ENCODE data around the gene FAAP100. TPM values are rescaled to one million over a fixed set of nuclear protein-coding genes. Genes with fewer than 3 reads are reported as not detected.

The FAAP100 gene
- total RNA-seq, 1 experiment from 2014 or later: 39.4 TPM

DNA sequence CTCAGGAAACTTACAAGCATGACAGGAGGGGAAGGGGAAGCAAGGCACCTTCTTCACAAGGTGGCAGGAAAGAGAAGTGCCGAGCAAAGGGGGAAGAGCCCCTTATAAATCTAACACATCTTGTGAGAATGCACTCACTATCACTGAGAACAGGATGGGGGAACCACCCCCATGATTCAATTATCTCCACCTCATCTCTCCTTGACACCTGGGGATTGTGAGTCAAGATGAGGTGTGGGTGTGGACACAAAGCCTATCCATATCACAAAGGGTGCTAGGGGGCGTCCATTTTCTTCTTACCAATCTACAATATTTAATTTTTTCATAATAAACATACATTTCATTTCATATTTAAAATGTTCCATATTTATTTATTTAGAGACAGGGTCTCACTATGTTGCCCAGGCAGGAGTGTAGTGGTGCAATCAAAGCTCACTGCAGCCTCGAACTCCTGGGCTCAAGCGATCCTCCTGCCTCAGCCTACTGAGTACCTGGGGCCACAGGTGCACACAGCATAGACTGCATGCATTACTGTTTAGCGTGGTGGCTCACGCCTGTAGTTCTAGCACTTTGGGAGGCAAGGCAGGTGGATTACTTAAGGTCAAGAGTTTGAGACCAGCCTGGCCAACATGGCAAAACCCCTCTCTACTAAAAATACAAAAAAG is 26.5 kb upstream of the FAAP100 start:
- Mint-ChIP-seq H3K36me3 (ENCODE audit: insufficient read depth, unreplicated experiment) (peaks cover 77% of the 10 kb centered on the region), H3K4me1 (ENCODE audit: low read depth, unreplicated experiment) (peaks cover 39% of the 10 kb centered on the region), H3K27ac (ENCODE audit: unreplicated experiment) (peak overlapping the region; percentile 89), H3K9me3 (ENCODE audit: low read depth, unreplicated experiment) (no peaks in the 10 kb centered on the region), H3K27me3 (ENCODE audit: unreplicated experiment) (no peaks in the 10 kb centered on the region), H3K4me3 (ENCODE audit: low read depth, unreplicated experiment) (peak overlapping the region; percentile 58)
- BruUV-seq (replicated peaks): no TSS peak
- DNase-seq: no peak
- intact Hi-C loops (cut with micrococcal nuclease; ENCODE audit: unreplicated experiment): no loop called here
- CTCF ChIA-PET: interaction anchor here (0.5 kb wide), 1 partner anchor 36 kb away, joined by 5 read pairs; no protein-coding TSS in a partner anchor
- TF ChIP-seq, protein P1, sequence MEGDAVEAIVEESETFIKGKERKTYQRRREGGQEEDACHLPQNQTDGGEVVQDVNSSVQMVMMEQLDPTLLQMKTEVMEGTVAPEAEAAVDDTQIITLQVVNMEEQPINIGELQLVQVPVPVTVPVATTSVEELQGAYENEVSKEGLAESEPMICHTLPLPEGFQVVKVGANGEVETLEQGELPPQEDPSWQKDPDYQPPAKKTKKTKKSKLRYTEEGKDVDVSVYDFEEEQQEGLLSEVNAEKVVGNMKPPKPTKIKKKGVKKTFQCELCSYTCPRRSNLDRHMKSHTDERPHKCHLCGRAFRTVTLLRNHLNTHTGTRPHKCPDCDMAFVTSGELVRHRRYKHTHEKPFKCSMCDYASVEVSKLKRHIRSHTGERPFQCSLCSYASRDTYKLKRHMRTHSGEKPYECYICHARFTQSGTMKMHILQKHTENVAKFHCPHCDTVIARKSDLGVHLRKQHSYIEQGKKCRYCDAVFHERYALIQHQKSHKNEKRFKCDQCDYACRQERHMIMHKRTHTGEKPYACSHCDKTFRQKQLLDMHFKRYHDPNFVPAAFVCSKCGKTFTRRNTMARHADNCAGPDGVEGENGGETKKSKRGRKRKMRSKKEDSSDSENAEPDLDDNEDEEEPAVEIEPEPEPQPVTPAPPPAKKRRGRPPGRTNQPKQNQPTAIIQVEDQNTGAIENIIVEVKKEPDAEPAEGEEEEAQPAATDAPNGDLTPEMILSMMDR (IDR thresholded peaks at IDR 0.05; ENCODE audit: unreplicated experiment): no peak

DNA sequence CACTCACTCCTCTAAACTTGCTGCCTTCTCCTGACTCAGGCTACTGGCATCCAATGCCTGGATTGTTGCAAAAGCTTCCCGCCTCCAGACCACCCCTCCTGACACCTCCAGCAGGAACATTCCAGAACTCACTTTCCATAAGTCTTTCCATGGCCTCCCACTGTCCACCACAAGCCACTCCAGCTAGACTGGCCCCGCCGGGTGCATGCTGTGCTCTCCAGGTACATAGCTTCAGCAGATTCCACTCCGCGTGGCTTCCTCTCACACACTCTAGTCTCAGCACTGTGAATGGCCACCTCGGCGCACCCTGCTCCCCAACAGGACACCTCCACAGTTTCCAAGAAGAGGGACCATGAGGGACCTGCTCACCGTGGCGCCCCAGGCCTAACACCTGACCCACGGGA is 25.9 kb upstream of the FAAP100 start:
- peak overlapping the region; percentile 89 for H3K27ac Mint-ChIP-seq (ENCODE audit: unreplicated experiment)
- intact Hi-C loops (cut with micrococcal nuclease; ENCODE audit: unreplicated experiment): no loop called here
- no TSS peak for BruUV-seq (replicated peaks)
- peak overlapping the region; percentile 58 for H3K4me3 Mint-ChIP-seq (ENCODE audit: low read depth, unreplicated experiment)
- no peaks in the 10 kb centered on the region for H3K27me3 Mint-ChIP-seq (ENCODE audit: unreplicated experiment)
- TF ChIP-seq, protein P1 (IDR thresholded peaks at IDR 0.05; ENCODE audit: unreplicated experiment): no peak
- peaks cover 78% of the 10 kb centered on the region for H3K36me3 Mint-ChIP-seq (ENCODE audit: insufficient read depth, unreplicated experiment)
- H3K9me3 Mint-ChIP-seq (ENCODE audit: low read depth, unreplicated experiment): no peaks in the 10 kb centered on the region
- CTCF ChIA-PET: no interaction called here
- DNase-seq: no peak
- H3K4me1 Mint-ChIP-seq (ENCODE audit: low read depth, unreplicated experiment): peaks cover 39% of the 10 kb centered on the region

DNA sequence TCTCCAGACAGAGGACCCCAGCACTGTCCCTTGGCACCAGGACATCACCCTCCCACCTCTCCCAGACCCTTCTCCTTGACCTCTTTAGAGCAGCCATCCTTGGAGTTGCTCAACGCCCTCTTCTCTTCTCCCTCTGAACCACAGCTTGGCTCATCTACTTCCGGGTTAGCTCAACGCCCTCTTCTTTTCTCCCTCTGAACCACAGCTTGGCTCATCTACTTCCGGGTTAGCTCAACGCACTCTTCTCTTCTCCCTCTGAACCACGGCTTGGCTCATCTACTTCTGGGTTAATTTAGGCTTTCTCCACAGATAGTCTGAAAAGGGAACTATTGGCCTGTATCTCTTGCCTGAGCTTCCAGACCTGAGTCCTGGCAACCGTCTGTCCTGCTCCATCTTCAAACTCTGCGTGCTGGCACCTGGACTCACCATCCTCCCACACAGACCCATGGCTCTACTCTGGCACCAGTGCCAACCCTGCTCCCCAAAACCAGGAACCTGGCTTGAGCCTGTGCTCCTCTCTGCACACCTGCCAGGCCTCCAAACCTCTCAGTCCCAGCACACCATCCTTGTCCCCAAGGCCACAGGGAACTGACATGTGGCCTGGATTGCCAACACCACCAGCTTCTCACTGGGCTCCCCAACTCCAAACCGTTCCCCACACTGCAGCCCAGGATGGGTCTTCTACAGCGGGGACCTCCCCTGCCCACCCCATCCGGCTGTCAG is 25.3 kb upstream of the FAAP100 start:
- peak; percentile 67 for DNase-seq
- Mint-ChIP-seq H3K4me1 (ENCODE audit: low read depth, unreplicated experiment) (peaks cover 39% of the 10 kb centered on the region), H3K27me3 (ENCODE audit: unreplicated experiment) (no peaks in the 10 kb centered on the region), H3K36me3 (ENCODE audit: insufficient read depth, unreplicated experiment) (peaks cover 78% of the 10 kb centered on the region), H3K27ac (ENCODE audit: unreplicated experiment) (peak overlapping the region; percentile 89), H3K4me3 (ENCODE audit: low read depth, unreplicated experiment) (peak overlapping the region; percentile 58), H3K9me3 (ENCODE audit: low read depth, unreplicated experiment) (no peaks in the 10 kb centered on the region)
- intact Hi-C loops (cut with micrococcal nuclease; ENCODE audit: unreplicated experiment): no loop called here
- BruUV-seq (replicated peaks): no TSS peak
- TF ChIP-seq, protein P1 (IDR thresholded peaks at IDR 0.05; ENCODE audit: unreplicated experiment): no peak
- CTCF ChIA-PET: interaction anchor here (0.6 to 1.5 kb wide), 3 partner anchors 9 to 76 kb away, joined by 3 to 9 read pairs (median 4); no protein-coding TSS in a partner anchor

DNA sequence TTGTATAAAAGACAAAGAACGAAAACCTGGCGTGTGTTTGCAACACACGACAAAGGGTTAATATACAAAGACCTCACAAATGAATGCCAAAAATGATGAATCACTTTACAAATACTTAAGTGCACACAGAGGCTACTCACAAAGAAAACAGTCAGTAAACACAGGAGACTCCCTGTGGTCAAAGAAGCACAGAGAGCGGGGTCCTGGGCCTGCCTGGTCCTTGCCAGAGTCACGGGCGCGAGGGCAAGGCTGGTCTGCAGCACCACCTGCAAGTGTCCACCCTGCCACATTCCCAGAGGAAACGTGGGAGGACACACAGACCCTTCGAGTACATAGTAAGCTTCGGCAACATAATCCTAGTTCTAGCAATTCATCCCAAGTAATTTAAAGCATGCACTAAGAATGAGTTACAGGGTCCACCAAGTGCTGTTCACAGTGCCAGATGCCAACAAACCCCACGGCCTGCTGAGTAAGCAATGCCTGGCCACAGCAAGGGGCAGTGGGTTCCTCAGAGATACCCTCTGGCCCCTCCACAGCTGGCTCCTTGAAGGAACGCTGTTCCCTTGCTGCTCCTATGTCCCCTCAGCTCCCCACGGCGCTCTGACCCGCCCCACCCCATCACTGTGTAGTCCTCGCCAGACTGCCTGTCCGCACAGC is 24.6 kb upstream of the FAAP100 start:
- Mint-ChIP-seq H3K27ac (ENCODE audit: unreplicated experiment) (peak overlapping the region; percentile 89), H3K4me1 (ENCODE audit: low read depth, unreplicated experiment) (peaks cover 39% of the 10 kb centered on the region), H3K27me3 (ENCODE audit: unreplicated experiment) (no peaks in the 10 kb centered on the region), H3K36me3 (ENCODE audit: insufficient read depth, unreplicated experiment) (peaks cover 73% of the 10 kb centered on the region), H3K4me3 (ENCODE audit: low read depth, unreplicated experiment) (peak overlapping the region; percentile 58), H3K9me3 (ENCODE audit: low read depth, unreplicated experiment) (no peaks in the 10 kb centered on the region)
- CTCF ChIA-PET: interaction anchor here (0.6 to 1.5 kb wide), 2 partner anchors 10 kb away, joined by 3 to 9 read pairs; no protein-coding TSS in a partner anchor
- peak; percentile 60 for DNase-seq
- TF ChIP-seq, protein P1 (IDR thresholded peaks at IDR 0.05; ENCODE audit: unreplicated experiment): no peak
- BruUV-seq (replicated peaks): no TSS peak
- intact Hi-C loops (cut with micrococcal nuclease; ENCODE audit: unreplicated experiment): no loop called here
